GM12875 (cell line): ENCODE results near the gene TULP4.
"Not testable (repeated sequence)": the region's sequence is repeated elsewhere in the genome, so short reads cannot be mapped to it uniquely, and the experiment has no call there.

Experiments
- H3K4me3 ChIP-seq: one replicate; pipeline ENCODE4 v1.5.1; 2011; ENCODE audit warnings: low read depth, low read length, control low read depth
- TF ChIP-seq, protein P1 (sequence below): IDR thresholded peaks from 2 replicates; pipeline ENCODE4 v1.5.1; 2011; ENCODE audit warnings: low read depth, mild to moderate bottlenecking, control low read depth, inconsistent platforms, low read length, moderate library complexity, borderline replicate concordance; ENCODE audit not compliant: insufficient read depth

Gene TULP4

DNA sequence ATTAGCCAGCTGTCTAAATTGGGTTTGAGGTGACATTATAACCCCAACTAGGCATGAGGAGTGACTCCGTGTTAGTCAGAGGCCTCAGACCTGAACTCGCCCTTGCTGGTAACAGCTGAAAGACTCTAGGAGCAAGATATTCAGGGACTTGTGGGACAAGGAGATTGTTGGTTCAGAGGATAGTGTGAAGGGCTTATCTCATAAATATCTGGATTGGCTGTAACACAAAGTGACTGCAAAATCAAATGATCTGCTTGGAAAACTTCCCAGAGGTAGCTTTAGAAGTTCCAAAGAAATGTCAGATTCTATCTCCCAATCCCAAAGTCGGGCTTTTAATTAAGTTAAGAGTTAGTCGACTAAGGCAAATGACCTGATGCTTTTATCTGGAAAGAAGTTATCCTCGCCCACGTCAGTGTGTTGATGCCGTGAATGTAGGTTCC, 72.4 kb downstream of the TULP4 start:
- TF ChIP-seq, protein P1, sequence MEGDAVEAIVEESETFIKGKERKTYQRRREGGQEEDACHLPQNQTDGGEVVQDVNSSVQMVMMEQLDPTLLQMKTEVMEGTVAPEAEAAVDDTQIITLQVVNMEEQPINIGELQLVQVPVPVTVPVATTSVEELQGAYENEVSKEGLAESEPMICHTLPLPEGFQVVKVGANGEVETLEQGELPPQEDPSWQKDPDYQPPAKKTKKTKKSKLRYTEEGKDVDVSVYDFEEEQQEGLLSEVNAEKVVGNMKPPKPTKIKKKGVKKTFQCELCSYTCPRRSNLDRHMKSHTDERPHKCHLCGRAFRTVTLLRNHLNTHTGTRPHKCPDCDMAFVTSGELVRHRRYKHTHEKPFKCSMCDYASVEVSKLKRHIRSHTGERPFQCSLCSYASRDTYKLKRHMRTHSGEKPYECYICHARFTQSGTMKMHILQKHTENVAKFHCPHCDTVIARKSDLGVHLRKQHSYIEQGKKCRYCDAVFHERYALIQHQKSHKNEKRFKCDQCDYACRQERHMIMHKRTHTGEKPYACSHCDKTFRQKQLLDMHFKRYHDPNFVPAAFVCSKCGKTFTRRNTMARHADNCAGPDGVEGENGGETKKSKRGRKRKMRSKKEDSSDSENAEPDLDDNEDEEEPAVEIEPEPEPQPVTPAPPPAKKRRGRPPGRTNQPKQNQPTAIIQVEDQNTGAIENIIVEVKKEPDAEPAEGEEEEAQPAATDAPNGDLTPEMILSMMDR, result no peak

DNA sequence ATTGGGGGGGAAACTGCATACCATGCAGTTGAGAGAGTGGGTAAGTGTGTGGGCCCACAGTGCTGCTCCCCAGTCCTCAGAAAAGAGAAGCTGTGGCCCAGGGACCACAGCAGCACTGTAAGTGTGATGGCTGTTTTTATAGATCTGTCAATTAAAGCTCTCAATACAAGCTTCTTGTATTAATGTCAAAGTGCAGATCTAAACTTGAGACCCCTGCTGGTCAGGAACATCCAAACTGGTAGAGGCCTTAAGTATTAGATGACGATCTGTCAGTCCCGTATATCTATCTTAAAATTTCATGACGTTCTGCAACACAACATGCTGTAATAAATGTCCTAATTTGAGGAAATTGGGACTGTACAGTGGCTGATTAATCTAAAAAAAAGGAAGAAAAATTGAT, 74.8 kb downstream of the TULP4 start:
- TF ChIP-seq, protein P1, result no peak
- no peak overlapping the region for H3K4me3 ChIP-seq

More for the DNA sequence above, 72.4 kb downstream of the TULP4 start:
- no peak overlapping the region for H3K4me3 ChIP-seq

DNA sequence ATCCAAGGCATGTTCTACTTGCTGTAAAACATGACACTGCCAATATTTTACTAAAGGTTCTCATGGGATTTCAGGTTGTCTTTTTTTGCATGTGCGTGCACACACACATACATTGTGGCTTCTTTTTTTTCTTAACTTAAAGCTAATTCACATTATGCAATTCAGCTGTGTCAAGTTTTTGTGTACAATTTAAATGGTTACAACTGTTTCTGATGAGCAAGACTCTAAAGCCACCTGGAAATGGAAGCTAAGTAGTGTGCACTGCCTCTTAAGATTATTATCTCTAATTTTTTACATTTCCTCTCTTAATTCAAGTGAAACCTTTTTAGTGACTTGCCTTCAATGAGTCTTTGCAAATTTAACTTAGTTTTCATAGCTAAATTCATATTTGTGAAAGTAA, 75.3 kb downstream of the TULP4 start:
- TF ChIP-seq, protein P1, result no peak
- no peak overlapping the region for H3K4me3 ChIP-seq

DNA sequence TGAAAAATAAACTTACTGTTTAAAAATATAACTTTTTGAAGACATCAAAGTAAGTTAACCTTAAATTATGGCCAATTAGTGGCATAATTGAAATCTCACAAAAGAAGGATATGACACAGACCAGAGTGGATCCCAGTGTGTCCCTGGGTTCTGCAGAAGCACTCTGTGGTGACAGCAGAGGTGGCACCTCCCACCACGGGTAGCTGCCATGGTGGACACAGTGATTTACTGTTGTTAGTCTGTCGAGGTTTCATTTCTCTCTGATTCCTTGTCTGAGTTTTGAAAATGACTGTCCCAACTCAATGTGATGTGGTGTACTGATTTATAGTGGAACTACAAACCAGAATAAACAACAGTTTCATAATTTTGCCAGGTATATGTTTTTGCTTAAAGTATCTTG, 76.5 kb downstream of the TULP4 start:
- TF ChIP-seq, protein P1, result no peak
- H3K4me3 ChIP-seq, result no peak overlapping the region

DNA sequence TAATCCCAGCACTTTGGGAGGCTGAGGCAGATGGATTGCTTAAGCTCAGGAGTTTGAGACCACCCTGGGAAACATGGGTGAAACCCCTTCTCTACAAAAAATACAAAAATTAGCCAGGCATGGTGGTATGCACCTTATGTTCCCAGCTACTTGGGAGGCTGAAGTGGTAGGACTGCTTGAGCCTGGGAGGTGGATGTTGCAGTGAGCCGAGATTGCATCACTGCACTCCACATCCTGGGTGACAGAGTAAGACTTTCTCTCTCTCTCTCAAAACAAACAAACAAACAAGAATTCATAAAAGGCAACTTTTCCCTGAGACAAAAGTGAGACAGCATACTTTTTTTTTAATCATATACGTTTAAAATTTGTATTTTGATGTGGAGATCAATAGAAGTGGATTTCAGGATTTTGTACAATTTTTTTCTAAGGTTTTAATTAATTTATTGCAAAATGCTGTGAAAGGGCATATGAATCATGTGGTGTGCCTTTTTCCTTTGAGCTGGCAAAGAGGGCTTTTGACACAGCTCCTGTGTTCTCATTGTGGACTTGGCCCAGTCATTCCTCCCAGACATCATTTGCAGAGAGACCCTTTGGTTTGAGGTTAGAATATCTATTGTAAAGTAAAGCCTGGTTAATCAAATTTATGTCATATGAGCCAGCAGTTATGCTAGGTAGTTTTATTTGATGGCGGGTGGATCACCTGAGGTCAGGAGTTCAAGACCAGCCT, 77.1 kb downstream of the TULP4 start:
- H3K4me3 ChIP-seq, result no peak overlapping the region
- TF ChIP-seq, protein P1, result no peak

DNA sequence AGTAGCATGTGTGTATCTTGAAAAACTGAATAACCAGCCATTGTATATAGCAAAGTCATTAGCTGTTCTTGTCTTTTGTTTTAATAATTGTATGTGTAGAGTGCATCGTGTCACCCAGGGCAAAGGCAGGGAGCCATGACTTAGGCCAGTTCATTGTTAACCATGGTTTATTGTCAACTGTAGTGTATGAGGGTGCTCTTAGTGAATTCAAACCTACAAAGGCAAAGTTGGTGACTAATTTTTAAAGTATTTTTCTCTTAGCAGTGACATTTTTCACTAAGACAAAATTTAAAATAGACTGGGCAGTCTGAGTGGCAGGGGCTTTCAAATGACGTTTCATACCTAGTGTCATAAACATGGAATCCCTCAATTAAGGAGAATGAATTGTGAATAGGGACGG, 79.0 kb downstream of the TULP4 start:
- TF ChIP-seq, protein P1, result no peak
- H3K4me3 ChIP-seq, result no peak overlapping the region

DNA sequence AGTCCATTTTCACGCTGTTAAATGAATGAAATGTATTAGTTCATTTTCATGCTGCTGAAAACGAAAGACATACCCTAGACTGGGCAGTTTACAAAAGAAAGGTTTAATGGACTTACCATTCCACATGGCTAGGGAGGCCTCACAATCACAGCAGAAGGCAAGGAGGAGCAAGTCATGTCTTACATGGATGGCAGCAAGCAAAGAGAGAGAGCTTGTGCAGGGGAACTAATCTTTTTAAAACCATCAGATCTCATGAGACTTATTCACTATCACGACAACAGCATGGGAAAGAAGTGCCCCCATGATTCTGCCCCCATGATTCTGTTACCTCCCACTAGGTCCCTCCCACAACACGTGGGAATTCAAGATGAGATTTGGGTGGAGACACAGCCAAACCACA, 79.7 kb downstream of the TULP4 start:
- not testable (repeated sequence) for H3K4me3 ChIP-seq
